ENCODE results near the gene KIF4B.

- no peak for TF ChIP-seq CHD2 (IDR thresholded peaks at IDR 0.05; ENCODE audit: low read length, partially characterized antibody)
- TF ChIP-seq POLR2AphosphoS5 (IDR thresholded peaks at IDR 0.05; ENCODE audit: low read depth, low read length) = no peak
- no peak for TF ChIP-seq ZBTB33 (IDR thresholded peaks at IDR 0.05; ENCODE audit: borderline replicate concordance, low read depth)
- TF ChIP-seq CTCF (IDR thresholded peaks at IDR 0.05) = no peak
- TF ChIP-seq RAD21 (IDR thresholded peaks at IDR 0.05; ENCODE audit: low read length) = no peak
Observed at GRCh38 chr5:155050384-155051019, 36.9 kb downstream of the KIF4B start.
